Muscle of arm (tissue), 12 donors: ENCODE measurements around the gene SEMA6D. TPM values are rescaled to one million over a fixed set of nuclear protein-coding genes. Genes with fewer than 3 reads are reported as not detected.

Experiments
- DNase-seq: peaks from one replicate; pipeline ENCODE4 v3.0.0-alpha.2; 2013
- polyA plus RNA-seq, 12 donors: library from polyadenylated mRNA; unstranded; fragments of 120-200 nt; gene quantifications; one replicate each; pipeline ENCODE4 v1.2.1, GENCODE V29; 2013; ENCODE audit not compliant: insufficient read length in 12 of 12

SEMA6D gene
- polyA plus RNA-seq, 12 donors: 44.0 to 90.9 (median 68.3) TPM; not detected in 1

- DNase-seq: no peak
These were observed 25.0 kb downstream of the SEMA6D start for GRCh38 chr15:47742334-47742733.

- no peak for DNase-seq
These were observed 25.4 kb downstream of the SEMA6D start for GRCh38 chr15:47742742-47743141.

GRCh38 chr15:47743385-47743784 lies 26.1 kb downstream of the SEMA6D start:
- DNase-seq: no peak

GRCh38 chr15:47743886-47744285 lies 26.6 kb downstream of the SEMA6D start:
- no peak for DNase-seq

GRCh38 chr15:47744496-47744895 lies 27.2 kb downstream of the SEMA6D start:
- DNase-seq: no peak

- DNase-seq: no peak
These were observed 27.7 kb downstream of the SEMA6D start for GRCh38 chr15:47744973-47745372.

- DNase-seq: no peak
These were observed 29.2 kb downstream of the SEMA6D start for GRCh38 chr15:47746516-47746915.

- no peak for DNase-seq
These were observed 32.9 kb downstream of the SEMA6D start for GRCh38 chr15:47750030-47750739.

- DNase-seq: no peak
These were observed 33.5 kb downstream of the SEMA6D start for GRCh38 chr15:47750740-47751262.

GRCh38 chr15:47753591-47753990 lies 36.3 kb downstream of the SEMA6D start:
- DNase-seq: no peak

- DNase-seq: no peak
These were observed 37.0 kb downstream of the SEMA6D start for GRCh38 chr15:47754312-47754711.

GRCh38 chr15:47755941-47756340 lies 38.6 kb downstream of the SEMA6D start:
- DNase-seq: no peak

GRCh38 chr15:47756872-47757271 lies 39.6 kb downstream of the SEMA6D start:
- DNase-seq: peak; percentile 8

- no peak for DNase-seq
These were observed 40.0 kb downstream of the SEMA6D start for GRCh38 chr15:47757331-47757730.

GRCh38 chr15:47762621-47763020 lies 45.3 kb downstream of the SEMA6D start:
- DNase-seq: no peak

GRCh38 chr15:47764666-47765065 lies 47.4 kb downstream of the SEMA6D start:
- no peak for DNase-seq

- no peak for DNase-seq
These were observed 49.1 kb downstream of the SEMA6D start for GRCh38 chr15:47766406-47766805.

- no peak for DNase-seq
These were observed 49.7 kb downstream of the SEMA6D start for GRCh38 chr15:47767035-47767434.

- DNase-seq: no peak
These were observed 51.4 kb downstream of the SEMA6D start for GRCh38 chr15:47768735-47769134.

GRCh38 chr15:47769166-47769565 lies 51.9 kb downstream of the SEMA6D start:
- DNase-seq: no peak

GRCh38 chr15:47773143-47773542 lies 55.8 kb downstream of the SEMA6D start:
- no peak for DNase-seq

GRCh38 chr15:47778263-47778770 lies 61.0 kb downstream of the SEMA6D start:
- DNase-seq: no peak

GRCh38 chr15:47780971-47781370 lies 63.7 kb downstream of the SEMA6D start:
- no peak for DNase-seq

- DNase-seq: no peak
These were observed 64.2 kb downstream of the SEMA6D start for GRCh38 chr15:47781527-47781926.
